Sigmoid colon (tissue), 4 donors: ENCODE data around the gene NOX3.

Experiments
- CTCF ChIP-seq, 4 experiments: fragments of 450-650 bp in 3 of 4; fragments of 200-600 bp in 1 of 4; IDR thresholded peaks; one replicate each; pipeline ENCODE4 v1.5.1; 2016 to 2019; ENCODE audit warnings: antibody characterized with exemption in 4 of 4, mild to moderate bottlenecking in 3 of 4, moderate library complexity in 2 of 4
- POLR2AphosphoS5 ChIP-seq, 4 donors: sonication (generic); formaldehyde crosslinking; IDR thresholded peaks; one replicate each; pipeline ENCODE4 v1.6.1; 2017; ENCODE audit warnings: antibody characterized with exemption in 4 of 4

- TF ChIP-seq POLR2AphosphoS5 (IDR thresholded peaks at IDR 0.05) = no peak
- no peak for TF ChIP-seq CTCF (IDR thresholded peaks at IDR 0.05)
Measured at GRCh38 chr6:155372256-155372655, 83.4 kb downstream of the NOX3 start.
